Endodermal cell (in vitro differentiated cells): Measurements from ENCODE around the gene NFYB. TPM values are rescaled to one million over a fixed set of nuclear protein-coding genes. Genes with fewer than 3 reads are reported as not detected.

Experiments used
- DNase-seq: peaks from one replicate; pipeline ENCODE4 v3.0.0-alpha.2; 2017
- H3K27ac ChIP-seq: 2 replicates; pipeline ENCODE4 v1.5.1; 2013; ENCODE audit warnings: mild to moderate bottlenecking, low read depth, low read length, moderate library complexity
- H3K27me3 ChIP-seq: 2 replicates; pipeline ENCODE4 v1.6.1; 2013; ENCODE audit warnings: mild to moderate bottlenecking, low read length, moderate library complexity; ENCODE audit not compliant: insufficient read depth, control insufficient read depth, poor library complexity, severe bottlenecking
- H3K36me3 ChIP-seq: 2 replicates; pipeline ENCODE4 v1.7.0; 2013; ENCODE audit warnings: mild to moderate bottlenecking, low read length, moderate library complexity; ENCODE audit not compliant: control insufficient read depth, insufficient read depth
- H3K4me1 ChIP-seq: one replicate; pipeline ENCODE4 v1.7.0; 2013; ENCODE audit warnings: low read length; ENCODE audit not compliant: control insufficient read depth, insufficient read depth
- H3K4me3 ChIP-seq: 2 replicates; pipeline ENCODE4 v1.5.1; 2013; ENCODE audit warnings: mild to moderate bottlenecking, low read length, moderate library complexity
- H3K9ac ChIP-seq: 2 replicates; pipeline ENCODE4 v1.6.1; 2013; ENCODE audit warnings: mild to moderate bottlenecking, low read length, moderate library complexity; ENCODE audit not compliant: poor library complexity, severe bottlenecking; ENCODE audit errors: extremely low read depth
- H3K9me3 ChIP-seq: 2 replicates; pipeline ENCODE4 v1.6.1; 2013; ENCODE audit warnings: mild to moderate bottlenecking, low read length, moderate library complexity; ENCODE audit not compliant: control insufficient read depth
- H3K27ac Mint-ChIP-seq: 2 replicates; pipeline ENCODE4 v1.8.0; 2020; ENCODE audit warnings: mixed read lengths
- H3K27me3 Mint-ChIP-seq: 2 replicates; pipeline ENCODE4 v1.8.0; 2021; ENCODE audit warnings: mild to moderate bottlenecking, mixed read lengths; ENCODE audit not compliant: insufficient read depth
- H3K36me3 Mint-ChIP-seq: 2 replicates; pipeline ENCODE4 v1.8.0; 2020; ENCODE audit warnings: low read depth, mixed read lengths
- H3K4me1 Mint-ChIP-seq: 2 replicates; pipeline ENCODE4 v1.8.0; 2020; ENCODE audit warnings: mixed read lengths
- H3K4me3 Mint-ChIP-seq: 2 replicates; pipeline ENCODE4 v1.8.0; 2020; ENCODE audit warnings: mild to moderate bottlenecking, moderate library complexity, mixed read lengths
- H3K9me3 Mint-ChIP-seq: 2 replicates; pipeline ENCODE4 v1.8.0; 2020; ENCODE audit warnings: mild to moderate bottlenecking, mixed read lengths
- CTCF ChIP-seq: fragments of 200-600 bp; sonication (generic); conservative IDR thresholded peaks from 2 replicates; pipeline ENCODE4 v1.5.0; 2021; ENCODE audit warnings: antibody characterized with exemption, mild to moderate bottlenecking
- WGBS, 2 experiments: methylation state at CpG; one replicate each; pipeline versions ENCODE4 v1.1.5 to v1.1.7; 2013; ENCODE audit warnings: missing lambda C conversion rate in 2 of 2, mixed read lengths in 1 of 2; ENCODE audit not compliant: insufficient coverage in 1 of 2, insufficient read length in 1 of 2; 5-methylcytosine and 5-hydroxymethylcytosine counted together
- total RNA-seq, 2 donors: library from RNA; stranded (reverse); fragmentation: NEBNext Ultra II Directional in 1 of 2; extraction: Animal tissue kit (Norgen Biotek cat#: 25700) in 1 of 2; gene quantifications; 2 replicates in 1 of 2; 3 replicates in 1 of 2; pipeline ENCODE4 v1.2.1, GENCODE V29; 2021

Gene NFYB
- total RNA-seq, 2 donors from 2014 or later, result 31.2 to 36.3 TPM

- no peaks in the 10 kb centered on the region for H3K4me1 ChIP-seq
- H3K9ac ChIP-seq, result peak overlapping the region; percentile 87
- peak overlapping the region; percentile 92 for H3K4me3 ChIP-seq
- WGBS, 2 experiments, result 0 to 1% methylated on average over 9 to 78 of the region's 78 CpGs
- H3K36me3 Mint-ChIP-seq, result peaks cover 5% of the 10 kb centered on the region
- DNase-seq, result peak; percentile 78
- no peak for TF ChIP-seq CTCF
- H3K9me3 ChIP-seq, result no peaks in the 10 kb centered on the region
- no peaks in the 10 kb centered on the region for H3K27me3 ChIP-seq
- H3K27ac Mint-ChIP-seq, result peak overlapping the region; percentile 90
- peak overlapping the region; percentile 76 for H3K4me3 Mint-ChIP-seq
- H3K36me3 ChIP-seq, result peaks cover 19% of the 10 kb centered on the region
- H3K27me3 Mint-ChIP-seq, result peaks cover 25% of the 10 kb centered on the region
- H3K27ac ChIP-seq, result peak overlapping the region; percentile 90
- H3K9me3 Mint-ChIP-seq, result no peaks in the 10 kb centered on the region
- H3K4me1 Mint-ChIP-seq, result peaks cover 17% of the 10 kb centered on the region
Measured at GRCh38 chr12:104137001-104137901, 759 bp downstream of the NFYB start.

DNA sequence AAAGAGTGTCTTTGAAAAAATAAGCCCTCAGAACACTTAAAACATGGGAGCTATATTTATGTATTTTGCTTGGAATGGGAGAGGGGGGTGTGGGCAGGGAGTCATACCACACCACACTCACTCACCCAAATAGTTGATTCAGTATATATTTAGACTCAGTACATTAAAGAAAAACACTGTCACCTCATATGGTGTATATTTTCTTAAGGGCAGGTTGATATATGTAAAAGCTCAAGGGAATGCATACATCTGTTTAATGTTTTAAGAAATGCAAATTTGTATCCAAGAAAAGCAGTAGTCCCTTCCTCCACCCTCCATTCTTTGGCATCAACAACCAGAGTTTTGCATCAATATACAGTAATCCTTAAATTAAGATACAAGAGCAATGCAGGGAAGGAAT lies 1.4 kb downstream of the NFYB start:
- peaks cover 18% of the 10 kb centered on the region for H3K27me3 Mint-ChIP-seq
- Histone ChIP-seq H3K27ac (peak overlapping the region; percentile 90), H3K4me3 (peak overlapping the region; percentile 92), H3K27me3 (no peaks in the 10 kb centered on the region), H3K36me3 (peaks cover 26% of the 10 kb centered on the region), H3K4me1 (no peaks in the 10 kb centered on the region), H3K9ac (peak overlapping the region; percentile 87), H3K9me3 (no peaks in the 10 kb centered on the region)
- no peak for TF ChIP-seq CTCF
- peaks cover 17% of the 10 kb centered on the region for H3K4me1 Mint-ChIP-seq
- H3K27ac Mint-ChIP-seq, result peak overlapping the region; percentile 90
- peak overlapping the region; percentile 76 for H3K4me3 Mint-ChIP-seq
- no peaks in the 10 kb centered on the region for H3K9me3 Mint-ChIP-seq
- DNase-seq, result no peak
- H3K36me3 Mint-ChIP-seq, result peaks cover 7% of the 10 kb centered on the region

DNA sequence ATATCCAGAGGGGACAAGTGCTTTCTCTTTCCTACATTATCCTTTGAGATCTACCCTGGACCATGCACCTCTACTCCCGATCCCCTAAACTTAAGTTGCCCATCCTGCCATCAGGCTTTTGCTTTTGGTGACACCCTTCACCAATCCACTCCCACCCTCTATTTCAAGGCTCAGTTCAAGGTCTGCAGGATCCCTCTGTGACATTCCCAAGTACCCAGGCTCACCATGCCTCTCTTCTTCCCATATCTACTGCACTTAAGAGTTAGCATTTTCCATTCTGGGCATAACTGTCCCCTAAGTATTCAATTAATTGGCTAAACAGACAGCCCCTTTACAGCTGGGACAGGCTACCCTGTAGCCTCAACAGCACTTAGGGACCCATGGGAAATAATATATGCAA lies 3.1 kb downstream of the NFYB start:
- peaks cover 33% of the 10 kb centered on the region for H3K36me3 ChIP-seq
- no peak for TF ChIP-seq CTCF
- Mint-ChIP-seq H3K9me3 (no peaks in the 10 kb centered on the region), H3K27ac (no peak overlapping the region), H3K36me3 (peaks cover 14% of the 10 kb centered on the region), H3K27me3 (peaks cover 6% of the 10 kb centered on the region), H3K4me3 (no peak overlapping the region), H3K4me1 (peaks cover 24% of the 10 kb centered on the region)
- no peak overlapping the region for H3K9ac ChIP-seq
- H3K4me1 ChIP-seq, result no peaks in the 10 kb centered on the region
- 91 to 100% methylated on average over 1 of the region's 1 CpG for WGBS, 2 experiments
- no peak overlapping the region for H3K4me3 ChIP-seq
- H3K27ac ChIP-seq, result no peak overlapping the region
- H3K27me3 ChIP-seq, result no peaks in the 10 kb centered on the region
- no peak for DNase-seq
- no peaks in the 10 kb centered on the region for H3K9me3 ChIP-seq
